ENCODE data around the gene TIMM29.

The TIMM29 gene

DNA sequence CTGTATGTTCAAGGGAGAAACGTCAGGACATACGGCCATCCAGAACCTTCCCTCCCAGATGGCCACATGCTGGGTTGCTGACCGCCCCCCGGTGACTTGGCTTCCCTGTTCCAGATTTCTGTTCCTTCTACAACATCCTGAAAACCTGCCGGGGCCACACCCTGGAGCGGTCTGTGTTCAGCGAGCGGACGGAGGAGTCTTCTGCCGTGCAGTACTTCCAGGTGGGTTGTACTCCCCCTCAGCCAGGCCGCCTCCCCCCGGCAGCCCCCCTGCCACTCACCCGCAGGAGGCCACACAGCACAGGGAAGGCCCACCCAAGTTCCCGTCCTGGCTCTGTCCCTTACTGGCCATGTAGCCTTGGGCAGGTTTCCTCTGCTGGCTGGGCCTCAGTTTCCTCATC lies 20.7 kb upstream of the TIMM29 start:
- Histone ChIP-seq H2AFZ (ENCODE audit: insufficient read depth, low read length, poor library complexity) (no peak overlapping the region), H3K9ac (ENCODE audit: low read length) (no peak overlapping the region), H2BK5ac (ENCODE audit: low read depth, low read length, poor library complexity) (no peak overlapping the region), H3K79me2 (ENCODE audit: control insufficient read depth, insufficient read depth, low read length, poor library complexity) (peaks cover 1% of the 10 kb centered on the region), H3K4me1 (ENCODE audit: control insufficient read depth in 1 of 2, insufficient read depth in 2 of 2, low read length in 2 of 2) (peaks cover 5 to 6% of the 10 kb centered on the region in 2 experiments), H3K4me2 (ENCODE audit: low read length) (no peak overlapping the region), H2BK12ac (ENCODE audit: low read length) (no peak overlapping the region), H3K36me3 (ENCODE audit: control insufficient read depth in 1 of 2, insufficient read depth in 2 of 2, low read length in 2 of 2) (peaks cover 37 to 50% of the 10 kb centered on the region in 2 experiments), H2AK5ac (ENCODE audit: low read length) (no peak overlapping the region), H3K23ac (ENCODE audit: low read length) (no peak overlapping the region), H3K18ac (ENCODE audit: low read length) (no peak overlapping the region), H3K14ac (ENCODE audit: low read length) (no peak overlapping the region), H2BK120ac (ENCODE audit: insufficient read depth, low read length, poor library complexity) (no peak overlapping the region), H4K12ac (ENCODE audit: low read depth, low read length) (no peak overlapping the region), H3K9me3 (ENCODE audit: insufficient read depth, low read depth, low read length) (no peaks in the 10 kb centered on the region), H3K4me3 (ENCODE audit: low read depth, low read length) (no peak overlapping the region), H3K27me3 (ENCODE audit: insufficient read depth, low read length) (no peaks in the 10 kb centered on the region), H3K4ac (ENCODE audit: low read depth, low read length) (no peak overlapping the region), H4K8ac (ENCODE audit: low read depth, low read length) (no peak overlapping the region), H4K91ac (ENCODE audit: low read depth, low read length) (no peak overlapping the region), H3K79me1 (ENCODE audit: low read length) (peaks cover 3% of the 10 kb centered on the region), H3K27ac (ENCODE audit: low read depth, low read length) (no peak overlapping the region)
- WGBS (ENCODE audit: extremely low coverage, insufficient coverage, insufficient read length): no CpG with 5 or more reads among the region's 14 CpGs
- no peak for DNase-seq

DNA sequence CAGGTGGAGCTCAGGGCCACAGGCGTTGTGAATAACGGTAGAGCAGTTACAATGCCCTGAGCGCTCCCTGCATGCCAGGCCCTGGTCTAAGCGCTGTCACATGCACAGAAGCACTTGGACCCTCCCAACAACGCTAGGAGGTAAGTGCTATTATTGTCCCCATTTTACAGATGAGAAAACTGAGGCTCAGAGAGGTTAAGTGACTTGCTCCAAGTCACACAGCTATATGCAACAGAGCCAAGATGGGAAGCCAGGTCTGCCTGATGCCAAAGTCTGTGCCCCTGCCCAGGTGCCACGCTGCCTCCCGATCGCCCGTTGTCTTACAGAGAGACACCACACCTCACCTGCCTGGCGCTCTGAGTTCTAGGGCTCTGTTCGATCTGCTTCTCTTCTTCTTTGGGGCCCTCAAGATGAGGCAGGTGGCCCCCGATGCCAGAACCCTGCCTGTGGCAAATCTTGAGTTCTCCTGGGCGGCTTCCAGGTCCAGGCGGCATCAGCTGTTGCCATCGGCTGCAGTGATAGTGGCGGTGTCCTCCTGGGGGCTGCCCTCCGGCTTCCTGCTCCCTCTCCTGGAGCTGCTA lies 20.1 kb upstream of the TIMM29 start:
- Histone ChIP-seq H4K91ac (ENCODE audit: low read depth, low read length) (no peak overlapping the region), H3K23ac (ENCODE audit: low read length) (no peak overlapping the region), H3K79me2 (ENCODE audit: control insufficient read depth, insufficient read depth, low read length, poor library complexity) (peaks cover 1% of the 10 kb centered on the region), H3K4me3 (ENCODE audit: low read depth, low read length) (peak overlapping the region; percentile 10), H2AFZ (ENCODE audit: insufficient read depth, low read length, poor library complexity) (no peak overlapping the region), H3K9me3 (ENCODE audit: insufficient read depth, low read depth, low read length) (no peaks in the 10 kb centered on the region), H3K4me2 (ENCODE audit: low read length) (no peak overlapping the region), H2BK12ac (ENCODE audit: low read length) (no peak overlapping the region), H3K79me1 (ENCODE audit: low read length) (peaks cover 3% of the 10 kb centered on the region), H3K27ac (ENCODE audit: low read depth, low read length) (no peak overlapping the region), H4K12ac (ENCODE audit: low read depth, low read length) (no peak overlapping the region), H3K14ac (ENCODE audit: low read length) (no peak overlapping the region), H4K8ac (ENCODE audit: low read depth, low read length) (no peak overlapping the region), H3K27me3 (ENCODE audit: insufficient read depth, low read length) (no peaks in the 10 kb centered on the region), H2BK120ac (ENCODE audit: insufficient read depth, low read length, poor library complexity) (no peak overlapping the region), H3K4ac (ENCODE audit: low read depth, low read length) (no peak overlapping the region), H3K18ac (ENCODE audit: low read length) (peak overlapping the region; percentile 30), H2AK5ac (ENCODE audit: low read length) (no peak overlapping the region), H3K4me1 (ENCODE audit: control insufficient read depth in 1 of 2, insufficient read depth in 2 of 2, low read length in 2 of 2) (peaks cover 5 to 6% of the 10 kb centered on the region in 2 experiments), H3K36me3 (ENCODE audit: control insufficient read depth in 1 of 2, insufficient read depth in 2 of 2, low read length in 2 of 2) (peaks cover 39 to 50% of the 10 kb centered on the region in 2 experiments), H2BK5ac (ENCODE audit: low read depth, low read length, poor library complexity) (no peak overlapping the region), H3K9ac (ENCODE audit: low read length) (no peak overlapping the region)
- WGBS (ENCODE audit: extremely low coverage, insufficient coverage, insufficient read length): no CpG with 5 or more reads among the region's 17 CpGs
- no peak for DNase-seq

DNA sequence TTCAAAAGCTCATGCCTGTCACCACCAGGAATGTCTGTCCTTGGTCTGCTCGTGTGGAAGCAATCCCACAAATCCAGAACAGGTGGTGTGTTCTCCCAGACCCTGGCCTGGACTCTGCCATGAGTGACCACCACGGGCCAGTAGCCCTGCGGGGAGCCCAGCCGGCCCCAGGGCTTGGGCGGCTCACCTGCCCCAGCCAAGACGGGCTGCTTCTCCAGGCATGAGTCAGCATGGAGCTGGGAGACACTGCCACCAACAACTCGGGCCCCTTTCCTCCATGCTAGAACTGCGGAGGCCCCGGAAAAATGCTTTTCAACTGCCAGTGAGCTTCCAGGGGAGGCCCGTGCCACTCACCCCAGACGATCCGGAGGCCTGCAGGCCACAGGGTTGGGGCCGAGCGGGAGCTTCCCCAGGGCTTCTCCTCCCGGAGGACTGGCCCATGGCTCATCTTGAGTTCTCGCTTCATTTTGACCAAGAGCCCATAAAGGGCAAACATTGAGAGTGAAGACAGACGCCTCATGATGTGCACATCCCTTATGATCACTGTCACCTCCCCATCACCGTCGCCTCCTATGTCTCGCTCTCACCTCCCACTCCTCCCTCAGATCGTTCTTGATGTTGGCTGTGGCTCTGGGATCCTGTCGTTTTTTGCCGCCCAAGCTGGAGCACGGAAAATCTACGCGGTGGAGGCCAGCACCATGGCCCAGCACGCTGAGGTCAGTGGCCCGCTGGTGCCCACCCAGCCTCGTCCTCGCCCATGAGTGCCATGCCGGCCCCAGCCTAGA lies 16.8 kb upstream of the TIMM29 start:
- Histone ChIP-seq H3K9me3 (ENCODE audit: insufficient read depth, low read depth, low read length) (no peaks in the 10 kb centered on the region), H3K27ac (ENCODE audit: low read depth, low read length) (peak overlapping the region; percentile 35), H3K4ac (ENCODE audit: low read depth, low read length) (no peak overlapping the region), H3K27me3 (ENCODE audit: insufficient read depth, low read length) (no peaks in the 10 kb centered on the region), H3K18ac (ENCODE audit: low read length) (peak overlapping the region; percentile 55), H4K8ac (ENCODE audit: low read depth, low read length) (no peak overlapping the region), H2AK5ac (ENCODE audit: low read length) (peak overlapping the region; percentile 18), H3K23ac (ENCODE audit: low read length) (no peak overlapping the region), H2AFZ (ENCODE audit: insufficient read depth, low read length, poor library complexity) (no peak overlapping the region), H3K79me2 (ENCODE audit: control insufficient read depth, insufficient read depth, low read length, poor library complexity) (no peaks in the 10 kb centered on the region), H3K4me1 (ENCODE audit: control insufficient read depth in 1 of 2, insufficient read depth in 2 of 2, low read length in 2 of 2) (peaks cover 9 to 12% of the 10 kb centered on the region in 2 experiments), H3K4me2 (ENCODE audit: low read length) (no peak overlapping the region), H3K36me3 (ENCODE audit: control insufficient read depth in 1 of 2, insufficient read depth in 2 of 2, low read length in 2 of 2) (peaks cover 61 to 64% of the 10 kb centered on the region in 2 experiments), H3K79me1 (ENCODE audit: low read length) (peaks cover 3% of the 10 kb centered on the region), H2BK120ac (ENCODE audit: insufficient read depth, low read length, poor library complexity) (peak overlapping the region; percentile 0), H4K91ac (ENCODE audit: low read depth, low read length) (peak overlapping the region; percentile 56), H2BK12ac (ENCODE audit: low read length) (peak overlapping the region; percentile 75), H3K4me3 (ENCODE audit: low read depth, low read length) (no peak overlapping the region), H3K9ac (ENCODE audit: low read length) (no peak overlapping the region), H3K14ac (ENCODE audit: low read length) (no peak overlapping the region), H2BK5ac (ENCODE audit: low read depth, low read length, poor library complexity) (peak overlapping the region; percentile 36), H4K12ac (ENCODE audit: low read depth, low read length) (peak overlapping the region; percentile 22)
- WGBS (ENCODE audit: extremely low coverage, insufficient coverage, insufficient read length): no CpG with 5 or more reads among the region's 31 CpGs
- peak; percentile 46 to 50 for DNase-seq

DNA sequence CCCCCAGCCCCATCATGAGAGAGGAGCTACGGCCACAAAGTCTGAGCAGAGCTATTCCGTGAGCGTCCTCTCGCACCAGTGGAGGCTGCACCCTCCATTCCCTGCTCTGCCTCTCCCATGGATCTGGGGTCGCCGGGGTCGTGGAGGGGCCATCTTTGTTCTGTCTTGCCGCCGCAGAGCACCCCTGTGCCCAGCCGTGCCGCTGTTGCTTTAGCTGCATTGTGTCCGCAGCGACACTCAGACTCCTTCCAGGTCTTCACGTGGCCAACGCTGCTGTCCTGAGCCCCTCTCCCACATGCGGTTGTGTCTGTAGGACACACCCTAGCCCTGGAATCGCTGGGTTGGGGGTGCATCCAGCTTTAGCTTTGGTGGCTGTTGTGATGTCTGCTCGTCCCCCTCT lies 16.0 kb upstream of the TIMM29 start:
- Histone ChIP-seq H4K12ac (ENCODE audit: low read depth, low read length) (no peak overlapping the region), H3K14ac (ENCODE audit: low read length) (no peak overlapping the region), H2BK120ac (ENCODE audit: insufficient read depth, low read length, poor library complexity) (no peak overlapping the region), H3K27me3 (ENCODE audit: insufficient read depth, low read length) (no peaks in the 10 kb centered on the region), H2AFZ (ENCODE audit: insufficient read depth, low read length, poor library complexity) (no peak overlapping the region), H3K4me3 (ENCODE audit: low read depth, low read length) (no peak overlapping the region), H4K91ac (ENCODE audit: low read depth, low read length) (no peak overlapping the region), H4K8ac (ENCODE audit: low read depth, low read length) (no peak overlapping the region), H2AK5ac (ENCODE audit: low read length) (peak overlapping the region; percentile 18), H3K36me3 (ENCODE audit: control insufficient read depth in 1 of 2, insufficient read depth in 2 of 2, low read length in 2 of 2) (peaks cover 60 to 61% of the 10 kb centered on the region in 2 experiments), H3K79me1 (ENCODE audit: low read length) (peaks cover 3% of the 10 kb centered on the region), H2BK12ac (ENCODE audit: low read length) (no peak overlapping the region), H3K79me2 (ENCODE audit: control insufficient read depth, insufficient read depth, low read length, poor library complexity) (no peaks in the 10 kb centered on the region), H3K23ac (ENCODE audit: low read length) (no peak overlapping the region), H3K9ac (ENCODE audit: low read length) (no peak overlapping the region), H3K18ac (ENCODE audit: low read length) (no peak overlapping the region), H3K9me3 (ENCODE audit: insufficient read depth, low read depth, low read length) (no peaks in the 10 kb centered on the region), H2BK5ac (ENCODE audit: low read depth, low read length, poor library complexity) (no peak overlapping the region), H3K4me1 (ENCODE audit: control insufficient read depth in 1 of 2, insufficient read depth in 2 of 2, low read length in 2 of 2) (peaks cover 9 to 12% of the 10 kb centered on the region in 2 experiments), H3K4ac (ENCODE audit: low read depth, low read length) (no peak overlapping the region), H3K4me2 (ENCODE audit: low read length) (no peak overlapping the region), H3K27ac (ENCODE audit: low read depth, low read length) (no peak overlapping the region)
- no peak for DNase-seq
- WGBS (ENCODE audit: extremely low coverage, insufficient coverage, insufficient read length): no CpG with 5 or more reads among the region's 18 CpGs

All from trophoblast cell (in vitro differentiated cells and primary cell).